Stomach (tissue), 9 donors: ENCODE results near the gene CDH12. TPM values are rescaled to one million over a fixed set of nuclear protein-coding genes. Genes with fewer than 3 reads are reported as not detected.

Source experiments
- DNase-seq, 2 donors: peaks; one replicate each; pipeline versions ENCODE4 v3.0.0 to v3.0.0-alpha.2; 2013 to 2019
- H3K27ac ChIP-seq, 5 donors: fragments of 200-600 bp in 4 of 5; sonication (generic) in 4 of 5; one replicate each; pipeline ENCODE4 v1.5.1; 2013 to 2019; ENCODE audit warnings: mild to moderate bottlenecking in 1 of 5, moderate library complexity in 1 of 5
- H3K27me3 ChIP-seq, 3 donors: fragments of 200-600 bp; sonication (generic); one replicate each; pipeline ENCODE4 v1.5.1; 2017 to 2019; ENCODE audit warnings: mixed run types in 1 of 3
- H3K36me3 ChIP-seq, 4 donors: fragments of 200-600 bp; sonication (generic); 1 replicate in 3 of 4; 2 replicates in 1 of 4; pipeline ENCODE4 v1.5.1; 2016 to 2019
- H3K4me1 ChIP-seq, 4 donors: fragments of 200-600 bp; sonication (generic); one replicate each; pipeline ENCODE4 v1.5.1; 2016 to 2019
- H3K4me3 ChIP-seq, 4 donors: fragments of 200-600 bp; sonication (generic) in 3 of 4; one replicate each; pipeline ENCODE4 v1.5.1; 2016 to 2019; ENCODE audit warnings: mild to moderate bottlenecking in 1 of 4
- H3K9me3 ChIP-seq, 4 donors: fragments of 200-600 bp; sonication (generic); one replicate each; pipeline ENCODE4 v1.5.1; 2016 to 2019
- EP300 ChIP-seq: sonication (generic); formaldehyde crosslinking; IDR thresholded peaks from one replicate; pipeline ENCODE4 v1.6.1; 2017; ENCODE audit warnings: antibody characterized with exemption
- POLR2A ChIP-seq, 4 donors: fragments of 450-650 bp; IDR thresholded peaks; one replicate each; pipeline ENCODE4 v1.6.1; 2016; ENCODE audit warnings: antibody characterized with exemption in 4 of 4, control low read depth in 2 of 4, mild to moderate bottlenecking in 1 of 4, moderate library complexity in 1 of 4
- POLR2AphosphoS5 ChIP-seq, 3 donors: sonication (generic); formaldehyde crosslinking; IDR thresholded peaks; one replicate each; pipeline ENCODE4 v1.6.1; 2016; ENCODE audit warnings: antibody characterized with exemption in 3 of 3
- WGBS, 5 donors: extraction: QIAGEN DNeasy Blood & Tissue Kit in 3 of 5; methylation state at CpG; one replicate each; pipeline versions ENCODE4 v1.1.5 to v1.1.7; 2013 to 2018; 5-methylcytosine and 5-hydroxymethylcytosine counted together
- intact Hi-C: fragments of 100-400 bp; cut with DNase I; formaldehyde crosslinking; loops from one replicate; pipeline ENCODE4 v1.15.1; 2023; ENCODE audit warnings: low total_unique reads
- polyA plus RNA-seq, 3 donors: library from polyadenylated mRNA; stranded (reverse); fragments of 200-250 nt; gene quantifications; one replicate each; pipeline ENCODE4 v1.2.3, GENCODE V29; 2013
- total RNA-seq, 5 donors: library from RNA; depleted of rRNA; stranded (reverse); fragments of >200 nt; gene quantifications; one replicate each; pipeline versions ENCODE4 v1.1.0 to v1.2.3, GENCODE V29; 2014 to 2016
- TF ChIP-seq, protein P1 (sequence below), 7 experiments: fragments of 450-650 bp in 4 of 7; fragments of 200-600 bp in 3 of 7; sonication (generic) in 3 of 7; IDR thresholded peaks; one replicate each; pipeline ENCODE4 v1.5.1; 2016 to 2019; ENCODE audit warnings: antibody characterized with exemption in 7 of 7, control low read depth in 2 of 7, mild to moderate bottlenecking in 1 of 7
- donor health status: healthy with polysubstance abuse.
- donor health status: Bipolar disorder and iron deficiency.
- donor health status: healthy.

Gene CDH12
- total and polyA plus RNA-seq, 8 donors, result 0.76 to 1.3 TPM; not detected in 6

DNA sequence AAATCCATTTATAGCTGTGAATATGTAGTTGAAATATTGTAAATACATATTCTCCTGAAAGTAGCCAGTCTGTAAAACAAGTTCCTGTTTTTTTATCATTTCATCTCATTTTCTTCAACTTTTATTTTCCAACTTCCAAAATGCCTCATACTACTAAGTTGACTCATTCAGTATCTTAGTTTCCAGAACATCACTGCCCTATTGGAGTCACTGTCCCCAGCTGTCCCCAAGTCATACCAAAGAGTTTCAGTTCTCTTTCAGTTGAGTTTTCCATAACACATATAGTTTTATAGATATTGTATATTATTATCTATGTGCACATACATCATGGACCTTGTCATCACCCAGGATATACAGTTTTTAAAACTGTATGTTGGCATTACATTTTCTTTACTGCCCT lies 261.7 kb downstream of the CDH12 start:
- intact Hi-C loops, result no loop called here
- no peaks in the 10 kb centered on the region for H3K27me3 ChIP-seq
- TF ChIP-seq POLR2A (IDR thresholded peaks at IDR 0.05), result no peak
- no peak for TF ChIP-seq POLR2AphosphoS5 (IDR thresholded peaks at IDR 0.05)
- TF ChIP-seq EP300, result no peak
- TF ChIP-seq, protein P1, sequence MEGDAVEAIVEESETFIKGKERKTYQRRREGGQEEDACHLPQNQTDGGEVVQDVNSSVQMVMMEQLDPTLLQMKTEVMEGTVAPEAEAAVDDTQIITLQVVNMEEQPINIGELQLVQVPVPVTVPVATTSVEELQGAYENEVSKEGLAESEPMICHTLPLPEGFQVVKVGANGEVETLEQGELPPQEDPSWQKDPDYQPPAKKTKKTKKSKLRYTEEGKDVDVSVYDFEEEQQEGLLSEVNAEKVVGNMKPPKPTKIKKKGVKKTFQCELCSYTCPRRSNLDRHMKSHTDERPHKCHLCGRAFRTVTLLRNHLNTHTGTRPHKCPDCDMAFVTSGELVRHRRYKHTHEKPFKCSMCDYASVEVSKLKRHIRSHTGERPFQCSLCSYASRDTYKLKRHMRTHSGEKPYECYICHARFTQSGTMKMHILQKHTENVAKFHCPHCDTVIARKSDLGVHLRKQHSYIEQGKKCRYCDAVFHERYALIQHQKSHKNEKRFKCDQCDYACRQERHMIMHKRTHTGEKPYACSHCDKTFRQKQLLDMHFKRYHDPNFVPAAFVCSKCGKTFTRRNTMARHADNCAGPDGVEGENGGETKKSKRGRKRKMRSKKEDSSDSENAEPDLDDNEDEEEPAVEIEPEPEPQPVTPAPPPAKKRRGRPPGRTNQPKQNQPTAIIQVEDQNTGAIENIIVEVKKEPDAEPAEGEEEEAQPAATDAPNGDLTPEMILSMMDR (IDR thresholded peaks at IDR 0.05), result no peak
- H3K9me3 ChIP-seq, result no peaks in the 10 kb centered on the region
- DNase-seq, result no peak
- H3K4me1 ChIP-seq, result no peaks in the 10 kb centered on the region
- no peaks in the 10 kb centered on the region for H3K36me3 ChIP-seq
- H3K27ac ChIP-seq, result no peak overlapping the region
- H3K4me3 ChIP-seq, result no peak overlapping the region

DNA sequence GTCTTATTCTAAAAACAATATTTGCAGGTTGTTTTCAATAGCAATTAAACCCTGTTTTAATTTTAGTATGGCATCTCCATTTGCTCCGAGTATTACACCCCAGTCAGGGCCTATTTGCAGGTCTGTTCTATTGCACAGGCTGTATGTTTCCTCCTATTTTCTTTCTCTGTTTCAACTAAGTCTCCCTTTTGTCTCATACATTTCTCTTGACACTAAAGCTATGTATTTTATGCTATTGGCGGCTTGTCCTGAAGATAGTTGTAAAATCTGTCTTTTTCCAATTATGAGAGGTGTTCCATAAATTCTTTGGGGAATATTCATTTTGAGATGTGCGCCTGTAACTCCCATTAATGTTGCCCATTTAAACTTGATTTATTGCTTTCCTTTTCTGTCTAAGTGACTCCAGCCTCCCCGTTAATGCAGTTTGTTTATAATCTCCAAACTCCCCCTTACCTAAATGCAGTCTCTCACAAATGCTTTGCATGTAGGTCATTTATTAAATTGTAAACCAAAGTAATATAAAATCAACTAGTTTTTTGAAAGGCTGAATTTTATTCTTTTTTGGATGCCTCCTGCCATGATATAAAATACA lies 262.4 kb downstream of the CDH12 start:
- H3K4me1 ChIP-seq, result no peaks in the 10 kb centered on the region
- no peak for TF ChIP-seq EP300
- no peak for TF ChIP-seq POLR2AphosphoS5 (IDR thresholded peaks at IDR 0.05)
- TF ChIP-seq, protein P1 (IDR thresholded peaks at IDR 0.05), result no peak
- no peak for TF ChIP-seq POLR2A (IDR thresholded peaks at IDR 0.05)
- DNase-seq, result no peak
- H3K27ac ChIP-seq, result no peak overlapping the region
- H3K9me3 ChIP-seq, result no peaks in the 10 kb centered on the region
- 73 to 89% (median 83%) methylated on average over 4 of the region's 4 CpGs for WGBS, 5 donors
- intact Hi-C loops, result no loop called here
- no peak overlapping the region for H3K4me3 ChIP-seq
- H3K36me3 ChIP-seq, result no peaks in the 10 kb centered on the region
- no peaks in the 10 kb centered on the region for H3K27me3 ChIP-seq

DNA sequence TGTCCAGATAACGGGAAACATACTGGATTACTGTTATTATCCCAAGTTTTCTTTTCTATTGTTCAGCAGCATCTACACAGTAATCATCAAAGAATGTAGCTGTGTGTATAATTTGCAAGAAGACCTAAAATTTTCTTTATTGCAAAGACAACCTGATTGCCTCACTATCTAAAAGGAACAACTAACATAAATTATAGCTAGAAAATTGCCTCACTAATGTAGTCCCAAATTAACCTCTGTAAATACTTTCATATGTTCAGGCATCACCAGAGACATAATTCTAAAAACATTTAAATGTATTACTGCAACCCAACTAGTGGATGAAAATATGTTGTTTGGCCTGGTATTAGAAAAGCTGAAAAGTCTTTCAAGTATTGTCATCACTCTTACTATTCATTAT lies 275.4 kb downstream of the CDH12 start:
- no peak overlapping the region for H3K4me3 ChIP-seq
- no peaks in the 10 kb centered on the region for H3K27me3 ChIP-seq
- no peaks in the 10 kb centered on the region for H3K4me1 ChIP-seq
- intact Hi-C loops, result no loop called here
- WGBS, 5 donors, result 42 to 61% (median 56%) methylated on average over 1 of the region's 1 CpG
- H3K36me3 ChIP-seq, result no peaks in the 10 kb centered on the region
- H3K9me3 ChIP-seq, result peaks cover 0 to 5% (median 0%) of the 10 kb centered on the region in 4 donors
- DNase-seq, result no peak
- TF ChIP-seq EP300 (no peak), POLR2A (IDR thresholded peaks at IDR 0.05) (no peak), POLR2AphosphoS5 (IDR thresholded peaks at IDR 0.05) (no peak)
- TF ChIP-seq, protein P1 (IDR thresholded peaks at IDR 0.05), result no peak
- H3K27ac ChIP-seq, result no peak overlapping the region

DNA sequence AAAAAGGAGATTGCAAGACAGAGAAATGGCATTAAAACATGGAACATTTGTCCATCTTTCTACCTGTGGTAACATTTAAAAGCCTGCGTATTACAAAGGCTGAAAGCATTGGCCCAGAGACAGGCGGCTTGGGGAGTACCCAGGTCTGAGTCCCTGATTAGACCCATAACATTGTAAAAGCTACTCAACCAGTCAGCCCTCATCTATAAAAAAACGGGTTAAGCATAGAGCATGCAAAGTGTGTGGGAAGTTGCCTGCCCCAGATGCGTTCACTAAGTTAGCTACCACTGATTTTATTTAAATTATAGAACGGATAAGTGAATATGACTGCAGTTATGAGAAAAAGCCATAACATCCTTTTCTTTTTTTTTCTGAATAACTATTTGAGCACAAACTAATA lies 276.1 kb downstream of the CDH12 start:
- Histone ChIP-seq H3K4me1 (no peaks in the 10 kb centered on the region), H3K27ac (no peak overlapping the region), H3K9me3 (peaks cover 0 to 5% (median 0%) of the 10 kb centered on the region in 4 donors), H3K4me3 (no peak overlapping the region), H3K36me3 (no peaks in the 10 kb centered on the region), H3K27me3 (no peaks in the 10 kb centered on the region)
- DNase-seq, result no peak
- WGBS, 5 donors, result 82 to 85% (median 84%) methylated on average over 5 of the region's 5 CpGs
- intact Hi-C loops, result no loop called here
- TF ChIP-seq POLR2AphosphoS5 (IDR thresholded peaks at IDR 0.05) (no peak), POLR2A (IDR thresholded peaks at IDR 0.05) (no peak), EP300 (no peak)
- TF ChIP-seq, protein P1 (IDR thresholded peaks at IDR 0.05), result no peak
